H9 (cell line): ENCODE measurements around the gene CHRM4. TPM values are rescaled to one million over a fixed set of nuclear protein-coding genes. Genes with fewer than 3 reads are reported as not detected.

Source experiments
- DNase-seq: peaks from one replicate; pipeline ENCODE4 v3.0.0-alpha.2; 2017
- H2AFZ ChIP-seq: one replicate; pipeline ENCODE4 v1.6.1; 2013; ENCODE audit warnings: mild to moderate bottlenecking, low read length, control low read depth, moderate library complexity
- H2AK5ac ChIP-seq: 2 replicates; pipeline ENCODE4 v1.6.1; 2013; ENCODE audit warnings: low read length, control low read depth, mixed read lengths; ENCODE audit not compliant: insufficient read length
- H2BK120ac ChIP-seq: one replicate; pipeline ENCODE4 v1.6.1; 2013; ENCODE audit warnings: low read depth, mild to moderate bottlenecking, low read length, control low read depth, inconsistent platforms; ENCODE audit not compliant: poor library complexity, severe bottlenecking
- H2BK12ac ChIP-seq: 2 replicates; pipeline ENCODE4 v1.6.1; 2013; ENCODE audit warnings: low read length, control low read depth, mixed read lengths, low read depth; ENCODE audit not compliant: insufficient read length
- H2BK15ac ChIP-seq: 2 replicates; pipeline ENCODE4 v1.6.1; 2013; ENCODE audit warnings: low read depth, low read length, control low read depth
- H2BK20ac ChIP-seq: one replicate; pipeline ENCODE4 v1.6.1; 2013; ENCODE audit warnings: low read depth, mild to moderate bottlenecking, low read length, control low read depth, inconsistent platforms; ENCODE audit not compliant: poor library complexity, severe bottlenecking
- H2BK5ac ChIP-seq: 2 replicates; pipeline ENCODE4 v1.6.1; 2013; ENCODE audit warnings: low read length, control low read depth, mixed read lengths; ENCODE audit not compliant: insufficient read length
- H3K14ac ChIP-seq: 2 replicates; pipeline ENCODE4 v1.6.1; 2013; ENCODE audit warnings: low read length, control low read depth; ENCODE audit not compliant: insufficient read depth
- H3K18ac ChIP-seq: 2 replicates; pipeline ENCODE4 v1.6.1; 2013; ENCODE audit warnings: low read depth, mild to moderate bottlenecking, mixed read lengths, low read length, control low read depth; ENCODE audit not compliant: insufficient read length
- H3K23ac ChIP-seq: 2 replicates; pipeline ENCODE4 v1.6.1; 2013; ENCODE audit warnings: low read length, control low read depth, mixed read lengths, low read depth; ENCODE audit not compliant: insufficient read length
- H3K23me2 ChIP-seq: 2 replicates; pipeline ENCODE4 v1.6.1; 2013; ENCODE audit warnings: low read depth, mild to moderate bottlenecking, mixed read lengths, low read length, control low read depth; ENCODE audit not compliant: insufficient read length, poor library complexity, severe bottlenecking
- H3K27ac ChIP-seq: 2 replicates; pipeline ENCODE4 v1.5.1; 2013; ENCODE audit warnings: low read length, control low read depth, mixed read lengths, low read depth; ENCODE audit not compliant: insufficient read length
- H3K27me3 ChIP-seq: 2 replicates; pipeline ENCODE4 v1.6.1; 2013; ENCODE audit warnings: low read length, control low read depth, inconsistent platforms; ENCODE audit not compliant: insufficient read depth
- H3K4ac ChIP-seq: 2 replicates; pipeline ENCODE4 v1.6.1; 2013; ENCODE audit warnings: low read depth, mild to moderate bottlenecking, control low read depth, inconsistent platforms, low read length, moderate library complexity
- H3K4me1 ChIP-seq: 2 replicates; pipeline ENCODE4 v1.6.1; 2013; ENCODE audit warnings: low read length, control low read depth, inconsistent platforms; ENCODE audit not compliant: insufficient read depth
- H3K4me2 ChIP-seq: 2 replicates; pipeline ENCODE4 v1.6.1; 2013; ENCODE audit warnings: low read length, control low read depth, mixed read lengths; ENCODE audit not compliant: insufficient read length, insufficient read depth
- H3K56ac ChIP-seq: 2 replicates; pipeline ENCODE4 v1.6.1; 2013; ENCODE audit warnings: low read depth, mild to moderate bottlenecking, mixed read lengths, low read length, control low read depth; ENCODE audit not compliant: insufficient read length
- H3K79me1 ChIP-seq: 2 replicates; pipeline ENCODE4 v1.6.1; 2013; ENCODE audit warnings: low read depth, mild to moderate bottlenecking, moderate library complexity, low read length, control low read depth, inconsistent platforms; ENCODE audit not compliant: insufficient read depth, poor library complexity, severe bottlenecking
- H3K79me2 ChIP-seq: 2 replicates; pipeline ENCODE4 v1.6.1; 2013; ENCODE audit warnings: low read length, control low read depth, inconsistent platforms; ENCODE audit not compliant: insufficient read depth
- H3K9ac ChIP-seq: 2 replicates; pipeline ENCODE4 v1.6.1; 2013; ENCODE audit warnings: low read length, control low read depth, mixed read lengths; ENCODE audit not compliant: insufficient read length; ENCODE audit errors: extremely low read depth
- H3K9me3 ChIP-seq: one replicate; pipeline ENCODE4 v1.6.1; 2013; ENCODE audit warnings: low read depth, low read length, inconsistent platforms; ENCODE audit not compliant: control insufficient read depth
- H3T11ph ChIP-seq: one replicate; pipeline ENCODE4 v1.6.1; 2013; ENCODE audit warnings: mild to moderate bottlenecking, low read length, control low read depth, inconsistent platforms
- H4K20me1 ChIP-seq: one replicate; pipeline ENCODE4 v1.6.1; 2013; ENCODE audit not compliant: control insufficient read depth, insufficient read length, insufficient read depth
- H4K5ac ChIP-seq: 2 replicates; pipeline ENCODE4 v1.6.1; 2013; ENCODE audit warnings: low read depth, mild to moderate bottlenecking, mixed read lengths, low read length, control low read depth; ENCODE audit not compliant: insufficient read length
- H4K8ac ChIP-seq: replicated peaks from 2 replicates; pipeline ENCODE4 v1.6.1; 2013; ENCODE audit warnings: low read length, control low read depth, mixed read lengths, low read depth; ENCODE audit not compliant: insufficient read length
- H4K91ac ChIP-seq: 2 replicates; pipeline ENCODE4 v1.6.1; 2013; ENCODE audit warnings: low read depth, mild to moderate bottlenecking, moderate library complexity, mixed read lengths, low read length, control low read depth; ENCODE audit not compliant: insufficient read length
- H3K27ac Mint-ChIP-seq, 3 experiments: 2 replicates in 2 of 3; 3 replicates in 1 of 3; pipeline ENCODE4 v1.8.0; 2020 to 2021; ENCODE audit warnings: mixed read lengths in 3 of 3, mild to moderate bottlenecking in 1 of 3, moderate library complexity in 1 of 3
- H3K27me3 Mint-ChIP-seq: 2 replicates; pipeline ENCODE4 v1.8.0; 2021; ENCODE audit warnings: low read depth, mild to moderate bottlenecking, moderate library complexity, mixed read lengths
- H3K36me3 Mint-ChIP-seq, 3 experiments: 2 replicates in 2 of 3; 3 replicates in 1 of 3; pipeline ENCODE4 v1.8.0; 2020 to 2021; ENCODE audit warnings: low read depth in 3 of 3, mixed read lengths in 3 of 3; ENCODE audit not compliant: insufficient read depth in 1 of 3
- H3K4me1 Mint-ChIP-seq, 2 experiments: 2 replicates each; pipeline ENCODE4 v1.8.0; 2020; ENCODE audit warnings: mixed read lengths in 2 of 2
- H3K4me3 Mint-ChIP-seq, 2 experiments: 2 replicates in 1 of 2; 3 replicates in 1 of 2; pipeline ENCODE4 v1.8.0; 2020 to 2021; ENCODE audit warnings: mild to moderate bottlenecking in 2 of 2, mixed read lengths in 2 of 2, moderate library complexity in 1 of 2
- H3K9me3 Mint-ChIP-seq, 2 experiments: 2 replicates in 1 of 2; 3 replicates in 1 of 2; pipeline ENCODE4 v1.8.0; 2020; ENCODE audit warnings: mild to moderate bottlenecking in 2 of 2, mixed read lengths in 2 of 2, moderate library complexity in 1 of 2
- CTCF ChIP-seq: fragments of 200-600 bp; sonication (generic); conservative IDR thresholded peaks from 3 replicates; pipeline ENCODE4 v1.8.0; 2021; ENCODE audit warnings: antibody characterized with exemption, mild to moderate bottlenecking
- WGBS: extraction: QIAGEN DNeasy Blood & Tissue Kit; methylation state at CpG from one replicate; pipeline ENCODE4 v1.1.7; 2013; ENCODE audit warnings: missing lambda C conversion rate, low lambda C conversion rate, mixed read lengths; ENCODE audit not compliant: insufficient read length; ENCODE audit errors: extremely low coverage; 5-methylcytosine and 5-hydroxymethylcytosine counted together
- total RNA-seq: library from RNA; stranded (reverse); gene quantifications from 2 replicates; pipeline ENCODE4 v1.2.1, GENCODE V29; 2021

Gene CHRM4
- total RNA-seq, 1 experiment from 2014 or later: 1.0 TPM

DNA sequence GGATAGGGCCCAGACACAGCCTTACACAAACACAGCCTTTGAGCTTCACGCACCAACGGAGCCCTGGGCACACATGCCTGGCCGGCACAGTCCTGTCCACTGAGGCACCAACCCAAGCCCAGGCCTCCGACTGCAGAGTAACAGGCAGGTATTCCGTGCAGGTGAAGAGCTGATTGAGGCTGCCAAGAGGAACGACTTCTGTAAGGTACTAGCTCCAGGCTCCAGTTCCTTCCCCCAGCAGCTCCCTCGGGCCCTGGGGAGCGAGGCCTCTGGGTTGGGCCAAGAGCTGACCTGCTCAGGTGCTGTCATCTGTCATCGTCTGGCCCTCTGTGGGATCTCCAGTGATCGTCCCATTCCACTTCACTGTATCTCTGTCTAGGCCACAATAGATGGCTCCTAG lies 13.3 kb downstream of the CHRM4 start:
- H2BK5ac ChIP-seq: no peak overlapping the region
- H3K27me3 ChIP-seq: no peaks in the 10 kb centered on the region
- no peak overlapping the region for H2BK120ac ChIP-seq
- H3K27ac ChIP-seq: no peak overlapping the region
- peaks cover 15 to 42% (median 38%) of the 10 kb centered on the region in 3 experiments; a peak in 6 of 7 replicates for H3K36me3 Mint-ChIP-seq
- DNase-seq: no peak
- no peak overlapping the region for H3K27ac Mint-ChIP-seq
- H2BK12ac ChIP-seq: no peak overlapping the region
- H4K8ac ChIP-seq: no peak overlapping the region
- no peaks in the 10 kb centered on the region for H3K27me3 Mint-ChIP-seq
- H3K23me2 ChIP-seq: peaks cover 8% of the 10 kb centered on the region
- no peak overlapping the region for H2AFZ ChIP-seq
- H3K79me2 ChIP-seq: no peaks in the 10 kb centered on the region
- no peak overlapping the region for H3K18ac ChIP-seq
- no CpG with 5 or more reads among the region's 10 CpGs for WGBS
- H3K4me1 Mint-ChIP-seq: peaks cover 6 to 15% of the 10 kb centered on the region in 2 experiments
- no peak overlapping the region for H3K9ac ChIP-seq
- TF ChIP-seq CTCF: no peak
- no peak overlapping the region for H2BK20ac ChIP-seq
- no peak overlapping the region for H2BK15ac ChIP-seq
- no peak overlapping the region for H3K23ac ChIP-seq
- H3K4me1 ChIP-seq: peaks cover 4% of the 10 kb centered on the region; the same call in 1 of the 2 replicates
- no peak overlapping the region for H3K56ac ChIP-seq
- no peaks in the 10 kb centered on the region for H4K20me1 ChIP-seq
- no peak overlapping the region for H3K4ac ChIP-seq
- H3K4me3 Mint-ChIP-seq: no peak overlapping the region; a peak in 1 of 5 replicates
- no peak overlapping the region for H4K5ac ChIP-seq
- H3K4me2 ChIP-seq: no peak overlapping the region
- H3K79me1 ChIP-seq: no peaks in the 10 kb centered on the region
- H3T11ph ChIP-seq: no peak overlapping the region
- H3K14ac ChIP-seq: no peak overlapping the region
- no peak overlapping the region for H2AK5ac ChIP-seq
- H3K9me3 ChIP-seq: no peaks in the 10 kb centered on the region
- no peak overlapping the region for H4K91ac ChIP-seq
- H3K9me3 Mint-ChIP-seq: no peaks in the 10 kb centered on the region; a peak in 1 of 5 replicates
